WTC11 (cell line): ENCODE measurements around the gene SEC23IP. TPM values are rescaled to one million over a fixed set of nuclear protein-coding genes. Genes with fewer than 3 reads are reported as not detected.

Source experiments
- ATAC-seq: fragments of 200-7000 bp; cut with Tn5 transposase; 2 replicates; pipeline ENCODE4 v1.10.0; 2021; ENCODE audit warnings: mild to moderate bottlenecking, moderate library complexity
- CTCF ChIA-PET: fragments of 300-600 bp; sonication (Branson Sonifier 250); formaldehyde crosslinking; loops from one replicate; lab custom pipeline; 2021; ENCODE audit warnings: antibody characterized with exemption; lab: Charles Lee
- POLR2A ChIA-PET: fragments of 350-600 bp; sonication (Branson Sonifier 250); formaldehyde crosslinking; loops from one replicate; lab custom pipeline; 2021; ENCODE audit warnings: antibody characterized with exemption; lab: Charles Lee
- DNase-seq: peaks from one replicate; pipeline ENCODE4 v3.0.0; 2021; ENCODE audit warnings: low spot score
- H3K27ac Mint-ChIP-seq: 2 replicates; pipeline ENCODE4 v1.8.0; 2021; ENCODE audit warnings: mixed read lengths
- H3K27me3 Mint-ChIP-seq: 2 replicates; pipeline ENCODE4 v1.8.0; 2021; ENCODE audit warnings: low read depth, mild to moderate bottlenecking, moderate library complexity, mixed read lengths
- H3K36me3 Mint-ChIP-seq: 2 replicates; pipeline ENCODE4 v1.8.0; 2021; ENCODE audit warnings: mixed read lengths
- H3K4me1 Mint-ChIP-seq: 2 replicates; pipeline ENCODE4 v1.8.0; 2022; ENCODE audit warnings: mixed read lengths
- H3K4me3 Mint-ChIP-seq: 2 replicates; pipeline ENCODE4 v1.8.0; 2021; ENCODE audit warnings: mild to moderate bottlenecking, moderate library complexity, mixed read lengths
- H3K9me3 Mint-ChIP-seq: 2 replicates; pipeline ENCODE4 v1.8.0; 2021; ENCODE audit warnings: mixed read lengths
- ATF1 ChIP-seq: sonication (generic); formaldehyde crosslinking; IDR thresholded peaks from 2 replicates; pipeline ENCODE4 v1.8.1; 2023; ENCODE audit warnings: mild to moderate bottlenecking, moderate library complexity, missing genetic modification reagents
- CREB1 ChIP-seq: sonication (generic); formaldehyde crosslinking; IDR thresholded peaks from 2 replicates; pipeline ENCODE4 v1.8.0; 2023; ENCODE audit warnings: mild to moderate bottlenecking, missing genetic modification reagents
- ELF4 ChIP-seq: sonication (generic); formaldehyde crosslinking; IDR thresholded peaks from 2 replicates; pipeline ENCODE4 v1.8.1; 2022; ENCODE audit warnings: low read depth, mild to moderate bottlenecking, moderate library complexity, missing genetic modification reagents
- ESRRA ChIP-seq: sonication (generic); formaldehyde crosslinking; IDR thresholded peaks from 2 replicates; pipeline ENCODE4 v1.8.1; 2022; ENCODE audit warnings: mild to moderate bottlenecking, missing genetic modification reagents, borderline replicate concordance
- HMGA2 ChIP-seq: fragments of 250-450 bp; sonication (Bioruptor Pico); IDR thresholded peaks from 2 replicates; pipeline ENCODE4 v1.4.0; 2021; ENCODE audit warnings: mild to moderate bottlenecking, moderate library complexity
- IRF2 ChIP-seq: sonication (generic); formaldehyde crosslinking; IDR thresholded peaks from 2 replicates; pipeline ENCODE4 v1.8.0; 2022; ENCODE audit warnings: low read depth, missing genetic modification reagents, borderline replicate concordance
- JAZF1 ChIP-seq: fragments of 250-450 bp; sonication (Bioruptor Pico); IDR thresholded peaks from 2 replicates; pipeline ENCODE4 v1.9.0; 2021; ENCODE audit warnings: moderate library complexity, mild to moderate bottlenecking, inconsistent platforms
- NR1H2 ChIP-seq: sonication (generic); formaldehyde crosslinking; IDR thresholded peaks from 2 replicates; pipeline ENCODE4 v1.9.0; 2021; ENCODE audit warnings: mild to moderate bottlenecking, moderate library complexity, missing genetic modification reagents
- NR3C1 ChIP-seq: sonication (generic); formaldehyde crosslinking; conservative IDR thresholded peaks from 2 replicates; pipeline ENCODE4 v1.8.1; 2023; ENCODE audit warnings: low read depth, mild to moderate bottlenecking, missing genetic modification reagents
- PRRX2 ChIP-seq: fragments of 250-450 bp; sonication (Bioruptor Pico); IDR thresholded peaks from 2 replicates; pipeline ENCODE4 v1.8.0; 2021; ENCODE audit warnings: mild to moderate bottlenecking
- SMAD3 ChIP-seq: sonication (generic); formaldehyde crosslinking; IDR thresholded peaks from 2 replicates; pipeline ENCODE4 v1.8.0; 2022; ENCODE audit warnings: missing genetic modification reagents, mild to moderate bottlenecking, borderline replicate concordance
- SOX15 ChIP-seq: fragments of 250-450 bp; sonication (Bioruptor Pico); IDR thresholded peaks from 2 replicates; pipeline ENCODE4 v1.9.0; 2021; ENCODE audit warnings: mild to moderate bottlenecking
- ZNF396 ChIP-seq: fragments of 250-450 bp; sonication (Bioruptor Pico); IDR thresholded peaks from 2 replicates; pipeline ENCODE4 v1.8.0; 2021; ENCODE audit warnings: mild to moderate bottlenecking, moderate library complexity, borderline replicate concordance
- ZNF423 ChIP-seq: fragments of 250-450 bp; sonication (Bioruptor Pico); IDR thresholded peaks from 2 replicates; pipeline ENCODE4 v2.1.2; 2022; ENCODE audit warnings: mild to moderate bottlenecking, moderate library complexity
- total RNA-seq: library from RNA; stranded (reverse); gene quantifications from 3 replicates; pipeline ENCODE4 v1.2.3, GENCODE V29; 2021
- TF ChIP-seq, protein P1 (sequence below): fragments of 250-450 bp; sonication (Bioruptor Pico); IDR thresholded peaks from 2 replicates; pipeline ENCODE4 v1.9.0; 2021; ENCODE audit warnings: mild to moderate bottlenecking
- TF ChIP-seq, protein P2 (sequence below): sonication (generic); formaldehyde crosslinking; IDR thresholded peaks from 2 replicates; pipeline ENCODE4 v1.8.0; 2022; ENCODE audit warnings: mild to moderate bottlenecking, missing genetic modification reagents
- TF ChIP-seq, protein P3 (sequence below): sonication (generic); formaldehyde crosslinking; IDR thresholded peaks from 2 replicates; pipeline ENCODE4 v1.8.0; 2022; ENCODE audit warnings: mild to moderate bottlenecking, missing genetic modification reagents
- TF ChIP-seq, protein P4 (sequence below): fragments of 250-450 bp; sonication (Bioruptor Pico); conservative IDR thresholded peaks from 2 replicates; pipeline ENCODE4 v1.9.0; 2021; ENCODE audit warnings: mild to moderate bottlenecking
- TF ChIP-seq, protein P5 (sequence below): fragments of 250-450 bp; sonication (Bioruptor Pico); IDR thresholded peaks from 2 replicates; pipeline ENCODE4 v1.9.0; 2021; ENCODE audit warnings: mild to moderate bottlenecking
- TF ChIP-seq, protein P6 (sequence below): fragments of 250-450 bp; sonication (Bioruptor Pico); IDR thresholded peaks from 2 replicates; pipeline ENCODE4 v2.1.2; 2022; ENCODE audit warnings: mild to moderate bottlenecking, moderate library complexity

SEC23IP gene
- total RNA-seq, 1 experiment from 2014 or later, result 82.3 TPM

DNA sequence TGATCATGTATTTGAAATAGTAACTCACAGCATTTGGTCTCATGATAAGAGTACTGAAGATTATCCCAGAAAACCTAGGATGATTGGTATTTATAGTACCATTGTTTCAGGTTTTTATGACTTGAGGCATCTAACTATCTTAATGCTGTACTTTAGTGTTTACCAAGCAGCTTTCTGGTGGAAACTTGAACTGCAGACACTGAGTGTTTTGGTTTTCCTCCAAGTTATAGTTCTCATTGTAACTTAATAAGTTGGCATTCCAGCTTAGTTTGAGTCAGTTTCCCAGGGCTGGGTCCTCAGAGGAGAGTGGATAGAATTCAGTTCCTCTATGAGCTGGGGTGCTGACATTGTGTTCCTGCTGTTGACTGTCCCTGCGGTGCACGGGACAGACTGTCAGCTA, 50.4 kb downstream of the SEC23IP start:
- ATAC-seq, result no peak
- no peak overlapping the region for H3K27ac Mint-ChIP-seq
- no peak for TF ChIP-seq ATF1 (CRISPR knock-in tag)
- no peak for TF ChIP-seq JAZF1
- no peak for TF ChIP-seq ZNF423 (CRISPR knock-in tag)
- no peak for TF ChIP-seq SOX15 (CRISPR knock-in tag)
- TF ChIP-seq, protein P1, sequence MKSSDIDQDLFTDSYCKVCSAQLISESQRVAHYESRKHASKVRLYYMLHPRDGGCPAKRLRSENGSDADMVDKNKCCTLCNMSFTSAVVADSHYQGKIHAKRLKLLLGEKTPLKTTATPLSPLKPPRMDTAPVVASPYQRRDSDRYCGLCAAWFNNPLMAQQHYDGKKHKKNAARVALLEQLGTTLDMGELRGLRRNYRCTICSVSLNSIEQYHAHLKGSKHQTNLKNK (CRISPR knock-in tag), result no peak
- TF ChIP-seq, all 79 proteins: peak for 0
- DNase-seq, result no peak
- POLR2A ChIA-PET, result no interaction called here
- Mint-ChIP-seq H3K36me3 (peaks cover 34% of the 10 kb centered on the region), H3K4me3 (no peak overlapping the region), H3K27me3 (no peaks in the 10 kb centered on the region), H3K4me1 (no peaks in the 10 kb centered on the region), H3K9me3 (no peaks in the 10 kb centered on the region)
- CTCF ChIA-PET, result no interaction called here

DNA sequence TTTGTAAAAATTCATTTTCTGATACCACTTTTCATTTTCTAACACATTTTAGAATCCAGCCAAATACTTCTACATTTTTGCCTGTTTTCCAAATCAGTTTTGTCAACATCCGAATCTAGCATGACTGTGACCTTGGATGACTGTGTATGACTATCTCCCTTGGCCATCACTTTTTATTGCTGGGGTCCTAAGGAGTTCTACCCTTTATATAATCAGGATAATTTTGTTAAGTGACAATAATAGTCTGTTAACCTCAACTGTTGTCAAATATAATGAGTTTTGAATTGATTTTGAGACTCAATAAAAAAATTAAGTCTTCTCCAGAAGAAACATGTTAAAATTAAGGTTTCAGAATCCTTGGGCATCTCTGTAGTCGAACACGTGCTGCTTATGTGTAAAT, 53.3 kb downstream of the SEC23IP start:
- CTCF ChIA-PET, result no interaction called here
- POLR2A ChIA-PET, result no interaction called here
- Mint-ChIP-seq H3K4me1 (no peaks in the 10 kb centered on the region), H3K36me3 (peaks cover 22% of the 10 kb centered on the region), H3K27ac (no peak overlapping the region), H3K4me3 (no peak overlapping the region), H3K27me3 (no peaks in the 10 kb centered on the region), H3K9me3 (no peaks in the 10 kb centered on the region)
- TF ChIP-seq, protein P2, sequence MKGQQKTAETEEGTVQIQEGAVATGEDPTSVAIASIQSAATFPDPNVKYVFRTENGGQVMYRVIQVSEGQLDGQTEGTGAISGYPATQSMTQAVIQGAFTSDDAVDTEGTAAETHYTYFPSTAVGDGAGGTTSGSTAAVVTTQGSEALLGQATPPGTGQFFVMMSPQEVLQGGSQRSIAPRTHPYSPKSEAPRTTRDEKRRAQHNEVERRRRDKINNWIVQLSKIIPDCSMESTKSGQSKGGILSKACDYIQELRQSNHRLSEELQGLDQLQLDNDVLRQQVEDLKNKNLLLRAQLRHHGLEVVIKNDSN (CRISPR knock-in tag), result no peak
- TF ChIP-seq HMGA2 (CRISPR knock-in tag) (no peak), PRRX2 (no peak), CREB1 (CRISPR knock-in tag) (no peak), ZNF423 (CRISPR knock-in tag) (no peak), NR1H2 (CRISPR knock-in tag) (no peak), NR3C1 (CRISPR knock-in tag) (no peak), JAZF1 (no peak), ELF4 (CRISPR knock-in tag) (no peak), IRF2 (CRISPR knock-in tag) (no peak)
- TF ChIP-seq, protein P3, sequence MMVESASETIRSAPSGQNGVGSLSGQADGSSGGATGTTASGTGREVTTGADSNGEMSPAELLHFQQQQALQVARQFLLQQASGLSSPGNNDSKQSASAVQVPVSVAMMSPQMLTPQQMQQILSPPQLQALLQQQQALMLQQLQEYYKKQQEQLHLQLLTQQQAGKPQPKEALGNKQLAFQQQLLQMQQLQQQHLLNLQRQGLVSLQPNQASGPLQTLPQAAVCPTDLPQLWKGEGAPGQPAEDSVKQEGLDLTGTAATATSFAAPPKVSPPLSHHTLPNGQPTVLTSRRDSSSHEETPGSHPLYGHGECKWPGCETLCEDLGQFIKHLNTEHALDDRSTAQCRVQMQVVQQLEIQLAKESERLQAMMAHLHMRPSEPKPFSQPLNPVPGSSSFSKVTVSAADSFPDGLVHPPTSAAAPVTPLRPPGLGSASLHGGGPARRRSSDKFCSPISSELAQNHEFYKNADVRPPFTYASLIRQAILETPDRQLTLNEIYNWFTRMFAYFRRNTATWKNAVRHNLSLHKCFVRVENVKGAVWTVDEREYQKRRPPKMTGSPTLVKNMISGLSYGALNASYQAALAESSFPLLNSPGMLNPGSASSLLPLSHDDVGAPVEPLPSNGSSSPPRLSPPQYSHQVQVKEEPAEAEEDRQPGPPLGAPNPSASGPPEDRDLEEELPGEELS (CRISPR knock-in tag), result no peak
- TF ChIP-seq, protein P4, sequence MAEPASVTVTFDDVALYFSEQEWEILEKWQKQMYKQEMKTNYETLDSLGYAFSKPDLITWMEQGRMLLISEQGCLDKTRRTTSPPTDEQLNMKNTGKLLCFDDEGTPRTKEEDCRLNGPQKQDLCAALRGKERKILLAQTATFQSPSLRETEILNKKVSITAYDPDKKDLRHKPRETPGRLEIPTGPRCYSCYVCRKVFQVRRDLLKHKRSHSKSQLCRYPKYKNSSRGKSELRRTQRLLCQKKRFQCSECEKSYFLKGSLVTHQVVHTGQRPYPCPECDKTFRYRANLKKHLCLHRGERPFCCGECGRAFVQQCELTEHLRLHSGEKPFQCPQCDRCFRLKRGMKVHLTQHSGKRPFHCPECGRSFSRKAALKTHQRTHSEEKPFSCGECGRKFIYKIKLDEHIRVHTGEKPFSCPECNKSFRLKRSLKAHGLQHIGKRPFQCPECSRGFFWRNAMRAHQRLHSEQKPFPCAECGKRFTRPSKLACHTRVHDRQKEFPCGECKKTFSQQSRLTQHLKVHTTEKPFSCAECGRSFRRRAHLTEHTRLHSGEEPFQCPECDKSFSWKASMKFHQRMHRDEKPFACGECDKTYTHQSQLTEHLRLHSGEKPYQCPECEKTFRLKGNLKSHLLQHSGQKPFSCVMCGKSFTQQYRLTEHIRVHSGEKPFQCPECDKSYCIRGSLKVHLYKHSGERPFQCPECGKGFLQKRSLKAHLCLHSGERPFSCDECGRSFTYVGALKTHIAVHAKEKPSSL (CRISPR knock-in tag), result no peak
- DNase-seq, result no peak
- no peak for ATAC-seq

DNA sequence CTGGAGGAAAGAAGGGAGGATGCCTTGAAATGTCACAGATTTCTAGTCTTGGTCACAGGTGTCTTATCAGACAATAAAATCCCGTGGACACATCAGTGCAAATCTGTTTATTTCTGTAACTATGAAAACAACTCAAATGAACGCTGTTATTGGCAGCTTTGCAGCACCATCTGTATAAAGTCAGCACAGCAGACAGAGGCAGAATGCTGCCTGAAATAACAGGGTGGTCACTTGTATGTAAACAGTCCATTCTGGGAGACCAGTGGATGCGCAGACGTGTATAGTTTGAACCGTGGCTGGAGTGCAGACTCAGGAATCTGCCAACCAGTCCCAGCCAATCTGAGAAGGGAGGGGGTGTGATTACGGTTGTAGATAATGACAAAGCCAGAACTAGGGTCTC, 54.8 kb downstream of the SEC23IP start:
- CTCF ChIA-PET, result no interaction called here
- Mint-ChIP-seq H3K4me3 (no peak overlapping the region), H3K9me3 (no peaks in the 10 kb centered on the region), H3K36me3 (peaks cover 12% of the 10 kb centered on the region), H3K4me1 (no peaks in the 10 kb centered on the region), H3K27ac (no peak overlapping the region), H3K27me3 (no peaks in the 10 kb centered on the region)
- ATAC-seq (no peak), DNase-seq (no peak)
- POLR2A ChIA-PET, result no interaction called here
- TF ChIP-seq ZNF396 (CRISPR knock-in tag), result no peak
- TF ChIP-seq, protein P5, sequence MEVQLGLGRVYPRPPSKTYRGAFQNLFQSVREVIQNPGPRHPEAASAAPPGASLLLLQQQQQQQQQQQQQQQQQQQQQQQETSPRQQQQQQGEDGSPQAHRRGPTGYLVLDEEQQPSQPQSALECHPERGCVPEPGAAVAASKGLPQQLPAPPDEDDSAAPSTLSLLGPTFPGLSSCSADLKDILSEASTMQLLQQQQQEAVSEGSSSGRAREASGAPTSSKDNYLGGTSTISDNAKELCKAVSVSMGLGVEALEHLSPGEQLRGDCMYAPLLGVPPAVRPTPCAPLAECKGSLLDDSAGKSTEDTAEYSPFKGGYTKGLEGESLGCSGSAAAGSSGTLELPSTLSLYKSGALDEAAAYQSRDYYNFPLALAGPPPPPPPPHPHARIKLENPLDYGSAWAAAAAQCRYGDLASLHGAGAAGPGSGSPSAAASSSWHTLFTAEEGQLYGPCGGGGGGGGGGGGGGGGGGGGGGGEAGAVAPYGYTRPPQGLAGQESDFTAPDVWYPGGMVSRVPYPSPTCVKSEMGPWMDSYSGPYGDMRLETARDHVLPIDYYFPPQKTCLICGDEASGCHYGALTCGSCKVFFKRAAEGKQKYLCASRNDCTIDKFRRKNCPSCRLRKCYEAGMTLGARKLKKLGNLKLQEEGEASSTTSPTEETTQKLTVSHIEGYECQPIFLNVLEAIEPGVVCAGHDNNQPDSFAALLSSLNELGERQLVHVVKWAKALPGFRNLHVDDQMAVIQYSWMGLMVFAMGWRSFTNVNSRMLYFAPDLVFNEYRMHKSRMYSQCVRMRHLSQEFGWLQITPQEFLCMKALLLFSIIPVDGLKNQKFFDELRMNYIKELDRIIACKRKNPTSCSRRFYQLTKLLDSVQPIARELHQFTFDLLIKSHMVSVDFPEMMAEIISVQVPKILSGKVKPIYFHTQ (CRISPR knock-in tag), result no peak
- no peak for TF ChIP-seq SMAD3
- no peak for TF ChIP-seq ESRRA (CRISPR knock-in tag)
- no peak for TF ChIP-seq SOX15 (CRISPR knock-in tag)
- TF ChIP-seq, protein P3 (CRISPR knock-in tag), result no peak
- TF ChIP-seq, protein P6, sequence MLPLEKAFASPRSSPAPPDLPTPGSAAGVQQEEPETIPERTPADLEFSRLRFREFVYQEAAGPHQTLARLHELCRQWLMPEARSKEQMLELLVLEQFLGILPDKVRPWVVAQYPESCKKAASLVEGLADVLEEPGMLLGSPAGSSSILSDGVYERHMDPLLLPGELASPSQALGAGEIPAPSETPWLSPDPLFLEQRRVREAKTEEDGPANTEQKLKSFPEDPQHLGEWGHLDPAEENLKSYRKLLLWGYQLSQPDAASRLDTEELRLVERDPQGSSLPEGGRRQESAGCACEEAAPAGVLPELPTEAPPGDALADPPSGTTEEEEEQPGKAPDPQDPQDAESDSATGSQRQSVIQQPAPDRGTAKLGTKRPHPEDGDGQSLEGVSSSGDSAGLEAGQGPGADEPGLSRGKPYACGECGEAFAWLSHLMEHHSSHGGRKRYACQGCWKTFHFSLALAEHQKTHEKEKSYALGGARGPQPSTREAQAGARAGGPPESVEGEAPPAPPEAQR, result no peak
